ENCODE results near the gene PEX11A.

The PEX11A gene

GRCh38 chr15:89646416-89647141 lies 44.0 kb downstream of the PEX11A start:
- Histone ChIP-seq H3K36me3 (ENCODE audit: insufficient read depth, low read length) (no peaks in the 10 kb centered on the region), H3K79me2 (ENCODE audit: insufficient read depth, low read length) (no peaks in the 10 kb centered on the region), H3K9me3 (ENCODE audit: low read length) (no peaks in the 10 kb centered on the region), H3K9ac (ENCODE audit: low read length) (no peak overlapping the region), H3F3A (ENCODE audit: insufficient read depth, low read length) (no peaks in the 10 kb centered on the region), H3K27ac (ENCODE audit: low read depth, low read length, poor library complexity, severe bottlenecking) (no peak overlapping the region), H3K27me3 (ENCODE audit: insufficient read depth, low read length) (no peaks in the 10 kb centered on the region), H3K4me1 (ENCODE audit: insufficient read depth, low read length, severe bottlenecking) (no peaks in the 10 kb centered on the region), H3K9me2 (ENCODE audit: low read depth, low read length) (no peaks in the 10 kb centered on the region), H2AFZ (ENCODE audit: low read length) (no peak overlapping the region), H3K4me3 (ENCODE audit: low read depth, low read length, poor library complexity, severe bottlenecking) (no peak overlapping the region), H3K4me2 (ENCODE audit: low read length) (no peak overlapping the region), H4K20me1 (ENCODE audit: insufficient read depth, low read length) (no peaks in the 10 kb centered on the region)
- TF ChIP-seq EZH2 (IDR thresholded peaks at IDR 0.05; ENCODE audit: borderline replicate concordance, low read length): no peak
- TF ChIP-seq, protein P1, sequence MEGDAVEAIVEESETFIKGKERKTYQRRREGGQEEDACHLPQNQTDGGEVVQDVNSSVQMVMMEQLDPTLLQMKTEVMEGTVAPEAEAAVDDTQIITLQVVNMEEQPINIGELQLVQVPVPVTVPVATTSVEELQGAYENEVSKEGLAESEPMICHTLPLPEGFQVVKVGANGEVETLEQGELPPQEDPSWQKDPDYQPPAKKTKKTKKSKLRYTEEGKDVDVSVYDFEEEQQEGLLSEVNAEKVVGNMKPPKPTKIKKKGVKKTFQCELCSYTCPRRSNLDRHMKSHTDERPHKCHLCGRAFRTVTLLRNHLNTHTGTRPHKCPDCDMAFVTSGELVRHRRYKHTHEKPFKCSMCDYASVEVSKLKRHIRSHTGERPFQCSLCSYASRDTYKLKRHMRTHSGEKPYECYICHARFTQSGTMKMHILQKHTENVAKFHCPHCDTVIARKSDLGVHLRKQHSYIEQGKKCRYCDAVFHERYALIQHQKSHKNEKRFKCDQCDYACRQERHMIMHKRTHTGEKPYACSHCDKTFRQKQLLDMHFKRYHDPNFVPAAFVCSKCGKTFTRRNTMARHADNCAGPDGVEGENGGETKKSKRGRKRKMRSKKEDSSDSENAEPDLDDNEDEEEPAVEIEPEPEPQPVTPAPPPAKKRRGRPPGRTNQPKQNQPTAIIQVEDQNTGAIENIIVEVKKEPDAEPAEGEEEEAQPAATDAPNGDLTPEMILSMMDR (IDR thresholded peaks at IDR 0.05; ENCODE audit: low read length): no peak

DNA sequence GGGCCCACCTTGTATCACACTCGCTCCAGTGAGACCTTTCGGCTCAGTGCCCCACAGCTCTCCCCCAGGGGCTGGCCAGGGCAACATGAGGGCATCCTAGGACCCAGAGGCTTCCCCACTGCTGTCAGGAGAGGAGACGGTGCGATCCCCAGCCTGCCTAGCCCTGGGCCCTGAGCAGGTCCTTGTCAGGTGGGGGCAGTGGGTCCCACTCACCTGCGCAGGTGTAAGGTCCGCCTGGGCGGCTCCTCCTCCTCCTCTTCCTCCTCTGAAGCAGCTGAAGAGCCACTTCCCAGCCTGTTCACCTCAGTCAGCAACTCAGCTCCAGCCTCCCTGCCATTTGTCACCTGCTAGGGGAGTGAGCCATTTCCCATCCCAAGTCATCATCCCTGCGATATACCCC lies 44.9 kb downstream of the PEX11A start:
- Histone ChIP-seq H3K9ac (ENCODE audit: low read length) (no peak overlapping the region), H3K9me3 (ENCODE audit: low read length) (no peaks in the 10 kb centered on the region), H3K4me3 (ENCODE audit: low read depth, low read length, poor library complexity, severe bottlenecking) (no peak overlapping the region), H3K79me2 (ENCODE audit: insufficient read depth, low read length) (no peaks in the 10 kb centered on the region), H3K9me2 (ENCODE audit: low read depth, low read length) (no peaks in the 10 kb centered on the region), H3K4me2 (ENCODE audit: low read length) (no peak overlapping the region), H2AFZ (ENCODE audit: low read length) (no peak overlapping the region), H3K27ac (ENCODE audit: low read depth, low read length, poor library complexity, severe bottlenecking) (no peak overlapping the region), H4K20me1 (ENCODE audit: insufficient read depth, low read length) (no peaks in the 10 kb centered on the region), H3K4me1 (ENCODE audit: insufficient read depth, low read length, severe bottlenecking) (no peaks in the 10 kb centered on the region), H3K36me3 (ENCODE audit: insufficient read depth, low read length) (no peaks in the 10 kb centered on the region), H3F3A (ENCODE audit: insufficient read depth, low read length) (no peaks in the 10 kb centered on the region), H3K27me3 (ENCODE audit: insufficient read depth, low read length) (no peaks in the 10 kb centered on the region)
- no peak for TF ChIP-seq EZH2 (IDR thresholded peaks at IDR 0.05; ENCODE audit: borderline replicate concordance, low read length)
- TF ChIP-seq, protein P1 (IDR thresholded peaks at IDR 0.05; ENCODE audit: low read length): no peak

GRCh38 chr15:89642106-89642505 lies 48.4 kb downstream of the PEX11A start:
- Histone ChIP-seq H3K4me2 (ENCODE audit: low read length) (no peak overlapping the region), H3K36me3 (ENCODE audit: insufficient read depth, low read length) (no peaks in the 10 kb centered on the region)
- TF ChIP-seq, protein P1 (IDR thresholded peaks at IDR 0.05; ENCODE audit: low read length): no peak
- no peak for TF ChIP-seq EZH2 (IDR thresholded peaks at IDR 0.05; ENCODE audit: borderline replicate concordance, low read length)

More at GRCh38 chr15:89642106-89642505, 48.4 kb downstream of the PEX11A start:
- Histone ChIP-seq H3K9ac (ENCODE audit: low read length) (no peak overlapping the region), H3K9me2 (ENCODE audit: low read depth, low read length) (no peaks in the 10 kb centered on the region), H3K4me3 (ENCODE audit: low read depth, low read length, poor library complexity, severe bottlenecking) (no peak overlapping the region), H4K20me1 (ENCODE audit: insufficient read depth, low read length) (no peaks in the 10 kb centered on the region), H3K4me1 (ENCODE audit: insufficient read depth, low read length, severe bottlenecking) (no peaks in the 10 kb centered on the region), H3K27me3 (ENCODE audit: insufficient read depth, low read length) (no peaks in the 10 kb centered on the region), H3K79me2 (ENCODE audit: insufficient read depth, low read length) (no peaks in the 10 kb centered on the region), H2AFZ (ENCODE audit: low read length) (no peak overlapping the region), H3K27ac (ENCODE audit: low read depth, low read length, poor library complexity, severe bottlenecking) (no peak overlapping the region), H3F3A (ENCODE audit: insufficient read depth, low read length) (no peaks in the 10 kb centered on the region), H3K9me3 (ENCODE audit: low read length) (no peaks in the 10 kb centered on the region)

All from OCI-LY1 (cell line).